Hypothalamus (tissue), 51 donors: ENCODE measurements around the gene ALDH3B1.
A peak's percentile ranks its signal among the peaks of the same experiment; 100 is the strongest.

Experiments used
- DNase-seq, 51 donors: peaks; one replicate each; lab custom pipeline; 2025; lab: John Stamatoyannopoulos, UW

The ALDH3B1 gene

GRCh38 chr11:68012044-68012842, 2.1 kb downstream of the ALDH3B1 start:
- DNase-seq: no peak

GRCh38 chr11:68012843-68013610, 2.9 kb downstream of the ALDH3B1 start:
- peak in 24 of 51 donors; percentile 14 to 66 (median 36) for DNase-seq

- DNase-seq: no peak
Observed at GRCh38 chr11:68013611-68014156, 3.6 kb downstream of the ALDH3B1 start.

DNA sequence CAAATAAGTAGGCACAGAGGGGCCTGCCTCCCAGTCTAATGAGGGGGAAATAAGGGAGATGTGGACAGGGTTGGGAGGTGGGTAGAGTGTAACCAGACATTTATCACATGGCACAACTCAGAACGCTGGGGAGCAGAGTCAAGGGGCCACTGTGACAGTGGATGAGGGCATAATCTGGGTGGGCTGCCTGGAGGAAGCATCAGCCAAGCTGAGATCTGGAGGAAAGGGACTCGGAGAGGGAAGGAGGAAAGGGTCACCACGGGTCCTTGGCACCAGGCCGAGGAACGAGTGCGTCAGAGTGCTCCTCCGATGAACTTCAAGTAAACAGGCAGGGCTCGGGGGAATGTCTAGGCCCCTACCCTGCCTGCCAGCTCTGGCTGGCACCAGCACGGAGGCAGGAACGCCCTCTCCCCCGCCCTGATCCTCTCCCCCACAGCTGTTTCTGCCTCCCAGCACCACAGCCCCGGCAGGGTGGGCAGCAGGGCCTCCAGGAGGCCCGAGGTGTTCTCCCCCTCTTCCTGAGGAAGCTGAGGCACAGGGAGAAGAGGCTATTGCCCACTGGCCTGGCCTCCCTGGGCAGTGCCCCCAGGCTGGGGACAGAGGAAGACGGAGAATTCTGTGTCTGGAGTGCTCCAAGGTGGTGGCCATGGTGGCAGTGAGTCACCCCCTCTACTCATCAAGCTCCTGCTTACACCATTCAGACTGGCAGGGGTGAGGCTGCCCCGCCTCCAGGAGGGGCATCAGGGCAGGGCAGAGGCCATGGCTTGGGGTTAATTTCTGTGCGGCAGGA, 4.2 kb downstream of the ALDH3B1 start:
- no peak for DNase-seq

DNA sequence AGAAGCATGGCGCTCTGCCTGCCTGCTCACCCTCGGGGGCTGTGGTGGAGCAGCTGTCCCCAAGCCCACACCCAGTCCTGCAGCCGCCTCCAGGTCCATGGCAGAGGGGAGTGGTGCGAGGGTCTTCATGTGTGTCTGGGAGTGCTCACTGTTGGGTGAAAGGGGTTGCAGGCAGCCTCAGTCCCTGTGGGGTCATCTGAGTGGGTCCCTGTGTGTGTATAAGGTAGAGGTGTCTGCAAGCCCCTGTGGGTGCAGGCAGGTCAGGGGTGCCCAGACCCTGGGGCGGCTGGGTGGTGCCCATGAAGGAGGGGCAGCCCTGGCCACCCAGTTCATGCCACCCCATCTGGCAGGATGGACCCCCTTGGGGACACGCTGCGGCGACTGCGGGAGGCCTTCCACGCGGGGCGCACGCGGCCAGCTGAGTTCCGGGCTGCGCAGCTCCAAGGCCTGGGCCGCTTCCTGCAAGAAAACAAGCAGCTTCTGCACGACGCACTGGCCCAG, 4.9 kb downstream of the ALDH3B1 start:
- no peak for DNase-seq

DNA sequence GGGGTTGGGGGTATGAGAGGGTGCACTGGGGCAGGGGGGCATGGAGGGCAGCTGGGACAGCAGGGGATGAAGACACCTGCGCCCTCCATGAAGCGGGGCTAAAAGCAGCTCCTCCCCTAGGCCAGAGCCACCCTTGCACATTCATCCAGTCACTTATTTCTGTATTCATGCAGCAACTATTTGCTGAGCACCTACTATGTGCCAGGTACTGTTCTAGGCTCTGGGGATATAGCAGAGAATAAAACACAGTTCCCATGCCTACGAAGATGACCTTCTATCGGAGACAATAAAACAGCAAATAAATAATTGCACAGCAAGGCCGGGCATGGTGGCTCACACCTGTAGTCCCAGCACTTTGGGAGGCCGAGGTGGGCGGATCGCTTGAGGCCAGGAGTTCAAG, 5.3 kb downstream of the ALDH3B1 start:
- DNase-seq: no peak

DNA sequence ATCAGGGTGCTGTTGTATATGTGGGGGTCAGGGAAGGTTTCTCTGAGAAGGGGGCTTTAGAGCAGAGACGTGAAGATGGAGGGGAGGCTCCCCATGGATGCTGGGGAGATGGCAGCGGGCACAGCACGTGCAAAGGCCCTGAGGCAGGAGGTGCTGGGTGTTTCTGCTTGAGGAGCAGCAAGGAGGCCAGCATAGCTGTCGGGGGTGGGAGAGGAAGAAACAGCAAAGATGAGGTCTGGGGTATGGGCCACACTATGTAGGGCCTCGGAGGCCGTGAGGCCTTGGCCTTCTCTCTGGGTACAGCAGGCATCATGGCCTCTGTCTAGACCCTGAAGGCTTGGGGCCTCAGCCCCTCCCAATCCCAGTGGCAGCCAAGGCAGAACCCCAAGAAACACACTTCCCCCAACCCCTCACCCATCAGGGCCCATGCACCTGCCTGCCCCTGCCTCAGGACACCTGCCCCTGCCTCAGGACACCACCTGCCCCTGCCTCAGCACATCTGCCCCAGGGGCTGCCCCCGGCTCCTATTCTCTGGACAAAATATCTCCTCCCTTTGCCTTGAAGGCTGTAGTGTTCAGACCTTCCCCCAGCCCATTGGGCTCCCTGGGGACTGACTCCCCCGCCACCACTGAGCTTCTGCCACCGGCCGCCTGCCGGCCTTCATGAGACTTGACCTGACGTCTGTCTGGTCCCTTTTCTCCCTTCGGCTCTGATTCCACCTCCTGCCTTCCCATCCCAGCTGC, 6.2 kb downstream of the ALDH3B1 start:
- DNase-seq: no peak

DNA sequence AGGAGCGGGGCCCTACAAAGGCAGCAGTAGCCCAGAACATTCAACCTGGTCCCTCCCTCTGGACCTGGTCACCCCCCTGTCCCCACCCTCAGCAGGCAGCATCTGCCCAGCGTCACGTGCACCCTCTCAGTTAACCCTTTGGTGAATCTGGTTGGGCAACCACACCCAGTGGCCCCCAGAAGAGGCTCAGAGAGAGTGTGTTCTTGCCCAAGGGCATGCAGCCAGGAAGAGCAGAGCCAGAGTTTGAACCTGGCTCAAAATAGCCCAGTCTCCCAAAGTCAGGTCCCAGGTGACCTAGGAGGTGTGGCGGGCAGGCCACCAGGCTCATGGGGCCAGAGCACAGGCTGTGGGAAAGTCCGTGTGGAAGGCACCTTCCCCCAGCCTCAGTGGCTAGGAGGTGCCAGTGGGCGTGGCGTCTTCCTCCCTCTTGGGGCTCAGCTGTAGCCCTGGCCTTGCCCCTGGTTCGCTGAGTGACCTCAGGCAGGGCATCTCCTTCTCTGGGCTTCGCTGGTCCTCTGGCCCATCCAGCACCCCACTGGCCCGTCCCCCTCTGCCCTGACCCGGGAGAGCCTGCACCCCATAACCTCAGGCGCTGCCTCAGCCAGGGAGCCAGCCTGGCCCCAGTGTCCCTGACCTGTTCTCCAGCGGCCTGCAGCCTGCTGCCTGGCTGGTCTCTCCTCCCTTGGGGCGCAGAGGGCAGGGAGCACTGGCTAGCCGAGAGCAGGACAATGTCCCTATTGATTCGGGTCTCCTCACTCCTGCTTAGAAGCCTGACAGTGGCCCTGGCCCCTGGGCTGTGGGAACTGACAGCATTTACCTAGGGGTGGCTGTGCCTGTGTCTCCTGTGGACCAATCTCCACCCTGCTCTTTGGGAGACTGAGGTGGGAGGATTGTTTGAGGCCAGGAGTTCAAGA, 7.0 kb downstream of the ALDH3B1 start:
- peak in 14 of 51 donors; percentile 3 to 65 (median 31) for DNase-seq

- DNase-seq: no peak
Observed at GRCh38 chr11:68017980-68018729, 8.0 kb downstream of the ALDH3B1 start.

- DNase-seq: no peak
Observed at GRCh38 chr11:68018730-68019190, 8.6 kb downstream of the ALDH3B1 start.

DNA sequence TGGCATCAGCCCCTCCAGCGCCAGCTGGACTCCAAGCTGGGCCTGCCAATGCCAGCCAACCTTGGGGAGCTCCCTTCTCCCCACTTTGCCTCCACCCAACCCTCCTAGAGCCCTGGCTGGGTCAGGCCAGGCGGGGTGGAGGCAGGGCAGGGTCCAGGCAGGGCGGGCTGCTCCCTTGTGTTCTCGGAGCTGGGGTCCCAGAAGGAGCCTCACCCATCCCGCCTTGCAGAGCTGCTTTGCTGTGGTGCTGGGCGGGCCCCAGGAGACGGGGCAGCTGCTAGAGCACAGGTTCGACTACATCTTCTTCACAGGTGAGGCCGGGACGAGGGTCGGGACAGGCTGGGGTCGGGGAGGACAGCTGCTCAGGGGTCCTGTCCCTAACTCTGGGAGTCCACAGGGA, 9.4 kb downstream of the ALDH3B1 start:
- no peak for DNase-seq

- peak in 2 of 51 donors; percentile 20 for DNase-seq
Observed at GRCh38 chr11:68020575-68020974, 10.4 kb downstream of the ALDH3B1 start.

- DNase-seq: no peak
Observed at GRCh38 chr11:68021167-68021787, 11.2 kb downstream of the ALDH3B1 start.

DNA sequence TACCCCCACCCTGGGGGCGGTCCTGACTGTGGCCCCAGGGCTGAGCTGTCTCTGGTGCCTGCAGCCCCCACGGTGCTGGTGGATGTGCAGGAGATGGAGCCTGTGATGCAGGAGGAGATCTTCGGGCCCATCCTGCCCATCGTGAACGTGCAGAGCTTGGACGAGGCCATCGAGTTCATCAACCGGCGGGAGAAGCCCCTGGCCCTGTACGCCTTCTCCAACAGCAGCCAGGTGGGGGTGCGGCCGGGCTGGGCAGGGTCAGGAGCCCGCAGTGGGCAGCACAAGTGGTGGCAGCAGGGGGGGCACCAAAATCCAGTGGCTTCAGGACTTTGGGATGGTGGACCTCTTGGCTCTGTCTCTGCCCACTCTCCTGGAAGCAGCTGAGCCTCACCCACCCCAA, 12.4 kb downstream of the ALDH3B1 start:
- DNase-seq: no peak

GRCh38 chr11:68024508-68024907, 14.4 kb downstream of the ALDH3B1 start:
- DNase-seq: no peak

- no peak for DNase-seq
Observed at GRCh38 chr11:68025047-68025446, 14.9 kb downstream of the ALDH3B1 start.

- DNase-seq: no peak
Observed at GRCh38 chr11:68026391-68027105, 16.4 kb downstream of the ALDH3B1 start.
